ENCODE measurements around the gene CROCC2. TPM values are rescaled to one million over a fixed set of nuclear protein-coding genes. Genes with fewer than 3 reads are reported as not detected.

Gene CROCC2
- total and polyA plus RNA-seq, 2 experiments from 2014 or later: not detected

- DNase-seq (ENCODE audit: low read depth in 1 of 2, low spot score in 1 of 2): no peak
- no peaks in the 10 kb centered on the region for H3K36me3 ChIP-seq
- no peak overlapping the region for H3K4me3 ChIP-seq
- H3K27ac ChIP-seq: no peak overlapping the region
- no peaks in the 10 kb centered on the region for H3K9me3 ChIP-seq (ENCODE audit: low read depth)
- no peak for TF ChIP-seq CTCF (IDR thresholded peaks at IDR 0.05; ENCODE audit: low read depth, low read length)
- no peaks in the 10 kb centered on the region for H3K4me1 ChIP-seq (ENCODE audit: low read depth)
- no peaks in the 10 kb centered on the region for H3K27me3 ChIP-seq
These were observed 13.2 kb upstream of the CROCC2 start for GRCh38 chr2:240892925-240893324.

GRCh38 chr2:240893363-240893844 is 12.7 kb upstream of the CROCC2 start:
- no peak overlapping the region for H3K27ac ChIP-seq
- no peaks in the 10 kb centered on the region for H3K9me3 ChIP-seq (ENCODE audit: low read depth)
- H3K36me3 ChIP-seq: no peaks in the 10 kb centered on the region
- H3K4me3 ChIP-seq: no peak overlapping the region
- TF ChIP-seq CTCF (IDR thresholded peaks at IDR 0.05; ENCODE audit: low read depth, low read length): peak; percentile 7
- H3K4me1 ChIP-seq (ENCODE audit: low read depth): no peaks in the 10 kb centered on the region
- no peaks in the 10 kb centered on the region for H3K27me3 ChIP-seq
- peak in 1 of 2 donors; percentile 51 for DNase-seq (ENCODE audit: low read depth in 1 of 2, low spot score in 1 of 2)

- H3K9me3 ChIP-seq (ENCODE audit: low read depth): no peaks in the 10 kb centered on the region
- no peak for DNase-seq (ENCODE audit: low read depth in 1 of 2, low spot score in 1 of 2)
- H3K4me1 ChIP-seq (ENCODE audit: low read depth): no peaks in the 10 kb centered on the region
- no peak for TF ChIP-seq CTCF (IDR thresholded peaks at IDR 0.05; ENCODE audit: low read depth, low read length)
- H3K36me3 ChIP-seq: no peaks in the 10 kb centered on the region
- no peaks in the 10 kb centered on the region for H3K27me3 ChIP-seq
- H3K4me3 ChIP-seq: no peak overlapping the region
- no peak overlapping the region for H3K27ac ChIP-seq
These were observed 12.1 kb upstream of the CROCC2 start for GRCh38 chr2:240894006-240894405.

GRCh38 chr2:240894836-240895558 is 11.1 kb upstream of the CROCC2 start:
- no peak for DNase-seq (ENCODE audit: low read depth in 1 of 2, low spot score in 1 of 2)
- Histone ChIP-seq H3K36me3 (no peaks in the 10 kb centered on the region), H3K4me1 (ENCODE audit: low read depth) (no peaks in the 10 kb centered on the region), H3K9me3 (ENCODE audit: low read depth) (no peaks in the 10 kb centered on the region), H3K27me3 (no peaks in the 10 kb centered on the region), H3K4me3 (no peak overlapping the region), H3K27ac (no peak overlapping the region)
- TF ChIP-seq CTCF (IDR thresholded peaks at IDR 0.05; ENCODE audit: low read depth, low read length): no peak

GRCh38 chr2:240895656-240896388 is 10.3 kb upstream of the CROCC2 start, which contains the start of gene MAB21L4:
MAB21L4 (minus strand) TSS chr2:240896156; CDS start chr2:240895997, 159 bp downstream.
- Histone ChIP-seq H3K4me1 (ENCODE audit: low read depth) (no peaks in the 10 kb centered on the region), H3K27me3 (no peaks in the 10 kb centered on the region), H3K36me3 (no peaks in the 10 kb centered on the region), H3K4me3 (no peak within 1 kb of the TSS), H3K27ac (no peak within 1 kb of the TSS), H3K9me3 (ENCODE audit: low read depth) (no peaks in the 10 kb centered on the region)
- no peak for DNase-seq (ENCODE audit: low read depth in 1 of 2, low spot score in 1 of 2)
- no peak for TF ChIP-seq CTCF (IDR thresholded peaks at IDR 0.05; ENCODE audit: low read depth, low read length)
